OCI-LY7 (cell line): ENCODE results near the gene CYP2C18. TPM values are rescaled to one million over a fixed set of nuclear protein-coding genes. Genes with fewer than 3 reads are reported as not detected.

Experiments
- BruUV-seq: library from RNA; stranded (reverse); fragments of 400-500 nt; replicated peaks from 2 replicates; lab custom pipeline; 2021; lab: Mats Ljungman, UMichigan
- CTCF ChIA-PET: fragments of 300-600 bp; sonication (Branson Sonifier 250); formaldehyde crosslinking; loops from one replicate; lab custom pipeline; 2022; ENCODE audit warnings: antibody characterized with exemption; ENCODE audit not compliant: unreplicated experiment; lab: Charles Lee
- POLR2A ChIA-PET: fragments of 300-600 bp; sonication (Branson Sonifier 250); formaldehyde crosslinking; loops from one replicate; lab custom pipeline; 2022; ENCODE audit warnings: antibody characterized with exemption; lab: Charles Lee
- DNase-seq: peaks from one replicate; pipeline ENCODE4 v3.0.0-alpha.2; 2015; ENCODE audit warnings: low spot score
- H2AFZ ChIP-seq: fragments of 200-600 bp; sonication (generic), shearing (Covaris generic); 2 replicates; pipeline ENCODE4 v1.6.1; 2014; ENCODE audit warnings: mild to moderate bottlenecking, antibody characterized with exemption, low read length, moderate library complexity
- H3K27ac ChIP-seq: fragments of 200-600 bp; sonication (generic); 2 replicates; pipeline ENCODE4 v1.5.1; 2014; ENCODE audit warnings: mixed run types, low read depth, mild to moderate bottlenecking, moderate library complexity, low read length, inconsistent platforms; ENCODE audit not compliant: poor library complexity, severe bottlenecking
- H3K36me3 ChIP-seq: fragments of 200-600 bp; sonication (generic); 2 replicates; pipeline ENCODE4 v1.6.1; 2014; ENCODE audit warnings: mild to moderate bottlenecking, antibody characterized with exemption, low read length, moderate library complexity, mixed read lengths; ENCODE audit not compliant: insufficient read depth
- H3K4me1 ChIP-seq: fragments of 200-600 bp; sonication (generic); 2 replicates; pipeline ENCODE4 v1.5.1; 2014; ENCODE audit warnings: mild to moderate bottlenecking, low read length; ENCODE audit not compliant: insufficient read depth, poor library complexity, severe bottlenecking
- H3K4me2 ChIP-seq: fragments of 200-600 bp; sonication (generic); 2 replicates; pipeline ENCODE4 v1.6.1; 2014; ENCODE audit warnings: mild to moderate bottlenecking, low read length
- H3K4me3 ChIP-seq: fragments of 200-600 bp; sonication (generic); 2 replicates; pipeline ENCODE4 v1.5.1; 2014; ENCODE audit warnings: mild to moderate bottlenecking, low read depth, low read length; ENCODE audit not compliant: poor library complexity, severe bottlenecking
- H3K79me2 ChIP-seq: fragments of 200-600 bp; sonication (generic); 2 replicates; pipeline ENCODE4 v1.6.1; 2016; ENCODE audit warnings: low read depth, mild to moderate bottlenecking, low read length, moderate library complexity, mixed read lengths; ENCODE audit not compliant: insufficient read depth
- H3K9me2 ChIP-seq: fragments of 200-600 bp; sonication (generic); 2 replicates; pipeline ENCODE4 v1.6.1; 2016; ENCODE audit warnings: mild to moderate bottlenecking, low read length, mixed read lengths; ENCODE audit not compliant: insufficient read depth
- H3K9me3 ChIP-seq: fragments of 200-600 bp; sonication (generic); 2 replicates; pipeline ENCODE4 v1.6.1; 2014; ENCODE audit warnings: mild to moderate bottlenecking, mixed run types, low read length, mixed read lengths
- H4K20me1 ChIP-seq: fragments of 200-600 bp; sonication (generic); 2 replicates; pipeline ENCODE4 v1.6.1; 2014; ENCODE audit warnings: mild to moderate bottlenecking, antibody characterized with exemption, low read length, moderate library complexity, mixed read lengths; ENCODE audit not compliant: insufficient read depth
- EZH2phosphoT487 ChIP-seq: fragments of 200-600 bp; sonication (generic); IDR thresholded peaks from 2 replicates; pipeline ENCODE4 v1.6.1; 2018; ENCODE audit warnings: low read depth, borderline replicate concordance, mild to moderate bottlenecking, mixed run types, antibody characterized with exemption, low read length, moderate library complexity, mixed read lengths
- intact Hi-C: fragments of 100-400 bp; cut with micrococcal nuclease; formaldehyde crosslinking; loops from one replicate; pipeline ENCODE4 v1.10.0; 2022; ENCODE audit not compliant: unreplicated experiment
- total RNA-seq, 2 experiments: library from RNA; depleted of rRNA in 1 of 2; stranded (reverse); fragments of >200 nt in 1 of 2; shearing (Covaris generic) in 1 of 2; gene quantifications; 2 replicates each; pipeline ENCODE4 v1.2.3, GENCODE V29; 2014 to 2022
- TF ChIP-seq, protein P1 (sequence below): fragments of 200-600 bp; sonication (generic); conservative IDR thresholded peaks from 2 replicates; pipeline ENCODE4 v1.5.1; 2014; ENCODE audit warnings: mild to moderate bottlenecking, antibody characterized with exemption, low read length, moderate library complexity, mixed read lengths

Gene CYP2C18
- total RNA-seq, 2 experiments from 2014 or later: not detected

DNA sequence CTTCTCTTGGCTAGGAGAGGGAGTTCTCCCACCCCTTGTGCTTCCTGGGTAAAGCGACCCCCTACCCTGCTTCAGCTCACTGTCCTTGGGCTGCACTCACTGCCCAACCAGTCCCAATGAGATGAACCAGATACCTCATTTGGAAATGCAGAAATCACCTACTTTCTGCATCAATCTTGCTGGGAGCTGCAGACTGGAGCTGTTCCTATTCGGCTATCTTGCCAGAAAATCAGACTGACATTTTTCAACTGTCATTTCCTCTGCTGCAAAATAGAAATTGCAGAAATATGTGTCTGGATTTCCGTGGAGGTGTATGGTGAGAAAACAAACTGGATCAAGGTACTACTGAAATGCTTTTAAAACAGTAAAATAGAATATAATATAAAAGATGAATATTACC, 43.0 kb upstream of the CYP2C18 start:
- Histone ChIP-seq H3K4me2 (no peak overlapping the region), H3K27ac (no peak overlapping the region), H4K20me1 (no peaks in the 10 kb centered on the region), H3K9me3 (0 out of 2 replicates have a peak, but pooled peaks cover 4% of the 10 kb centered on the region), H3K4me3 (no peak overlapping the region), H3K9me2 (no peaks in the 10 kb centered on the region), H3K79me2 (no peaks in the 10 kb centered on the region), H3K4me1 (no peaks in the 10 kb centered on the region), H3K36me3 (no peaks in the 10 kb centered on the region), H2AFZ (no peak overlapping the region)
- TF ChIP-seq, protein P1, sequence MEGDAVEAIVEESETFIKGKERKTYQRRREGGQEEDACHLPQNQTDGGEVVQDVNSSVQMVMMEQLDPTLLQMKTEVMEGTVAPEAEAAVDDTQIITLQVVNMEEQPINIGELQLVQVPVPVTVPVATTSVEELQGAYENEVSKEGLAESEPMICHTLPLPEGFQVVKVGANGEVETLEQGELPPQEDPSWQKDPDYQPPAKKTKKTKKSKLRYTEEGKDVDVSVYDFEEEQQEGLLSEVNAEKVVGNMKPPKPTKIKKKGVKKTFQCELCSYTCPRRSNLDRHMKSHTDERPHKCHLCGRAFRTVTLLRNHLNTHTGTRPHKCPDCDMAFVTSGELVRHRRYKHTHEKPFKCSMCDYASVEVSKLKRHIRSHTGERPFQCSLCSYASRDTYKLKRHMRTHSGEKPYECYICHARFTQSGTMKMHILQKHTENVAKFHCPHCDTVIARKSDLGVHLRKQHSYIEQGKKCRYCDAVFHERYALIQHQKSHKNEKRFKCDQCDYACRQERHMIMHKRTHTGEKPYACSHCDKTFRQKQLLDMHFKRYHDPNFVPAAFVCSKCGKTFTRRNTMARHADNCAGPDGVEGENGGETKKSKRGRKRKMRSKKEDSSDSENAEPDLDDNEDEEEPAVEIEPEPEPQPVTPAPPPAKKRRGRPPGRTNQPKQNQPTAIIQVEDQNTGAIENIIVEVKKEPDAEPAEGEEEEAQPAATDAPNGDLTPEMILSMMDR: no peak
- no peak for TF ChIP-seq EZH2phosphoT487
- DNase-seq: no peak
- CTCF ChIA-PET: no interaction called here
- POLR2A ChIA-PET: interaction anchor here (1.1 kb wide), 1 partner anchor 13 kb away, joined by 3 read pairs; no protein-coding TSS in a partner anchor
- intact Hi-C loops: no loop called here
- BruUV-seq: no TSS peak

DNA sequence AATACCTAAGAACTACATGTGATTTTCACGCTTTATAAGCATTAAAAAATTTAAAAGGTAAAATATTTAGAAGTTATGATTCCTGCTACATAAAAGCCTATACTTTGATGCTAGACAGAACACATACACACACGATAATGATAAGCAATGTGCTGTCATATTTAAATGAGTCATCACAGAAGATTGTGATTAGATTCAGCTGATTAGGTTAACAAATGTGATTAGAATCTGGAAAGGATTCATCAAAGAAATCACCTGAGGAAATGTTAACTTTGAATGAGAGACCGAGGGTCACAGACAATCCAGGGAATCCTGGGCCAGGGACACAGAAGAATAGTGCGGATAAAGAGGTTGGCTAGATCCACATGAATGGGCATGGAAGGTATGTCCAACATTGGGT, 42.0 kb upstream of the CYP2C18 start:
- H3K9me3 ChIP-seq: 0 out of 2 replicates have a peak, but pooled peaks cover 4% of the 10 kb centered on the region
- no peak overlapping the region for H3K27ac ChIP-seq
- intact Hi-C loops: no loop called here
- CTCF ChIA-PET: no interaction called here
- no TSS peak for BruUV-seq
- H3K4me1 ChIP-seq: no peaks in the 10 kb centered on the region
- no peak for DNase-seq
- POLR2A ChIA-PET: no interaction called here
- no peaks in the 10 kb centered on the region for H4K20me1 ChIP-seq
- no peak for TF ChIP-seq EZH2phosphoT487
- TF ChIP-seq, protein P1: no peak
- no peaks in the 10 kb centered on the region for H3K9me2 ChIP-seq
- H3K36me3 ChIP-seq: no peaks in the 10 kb centered on the region
- no peak overlapping the region for H3K4me2 ChIP-seq
- H3K4me3 ChIP-seq: no peak overlapping the region
- no peak overlapping the region for H2AFZ ChIP-seq
- no peaks in the 10 kb centered on the region for H3K79me2 ChIP-seq

DNA sequence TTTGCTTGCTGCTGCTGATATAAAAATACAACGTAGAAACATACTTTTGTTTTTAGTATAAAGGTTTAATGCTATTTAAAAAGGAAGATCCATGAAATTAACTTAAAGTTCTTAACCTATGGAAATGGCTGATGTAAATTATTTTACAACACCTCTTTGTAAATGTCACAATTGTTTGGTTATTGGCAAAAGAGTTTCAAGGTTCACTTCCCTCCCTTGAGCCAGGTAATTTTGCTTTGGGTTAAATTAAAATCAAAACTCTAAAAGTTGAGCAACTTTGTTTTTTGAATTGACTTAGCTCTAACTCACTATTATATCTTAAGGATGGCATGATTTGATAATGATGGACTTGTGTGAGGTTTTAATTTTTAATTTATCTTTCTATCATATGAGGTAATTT, 39.2 kb upstream of the CYP2C18 start:
- POLR2A ChIA-PET: no interaction called here
- BruUV-seq: no TSS peak

More for the DNA sequence above, 39.2 kb upstream of the CYP2C18 start:
- no peaks in the 10 kb centered on the region for H3K4me1 ChIP-seq
- no peaks in the 10 kb centered on the region for H3K9me3 ChIP-seq
- no peak overlapping the region for H3K4me3 ChIP-seq
- no peak overlapping the region for H3K27ac ChIP-seq
- DNase-seq: no peak
- H4K20me1 ChIP-seq: no peaks in the 10 kb centered on the region
- H2AFZ ChIP-seq: no peak overlapping the region
- H3K36me3 ChIP-seq: no peaks in the 10 kb centered on the region
- CTCF ChIA-PET: no interaction called here
- no peak overlapping the region for H3K4me2 ChIP-seq
- no peak for TF ChIP-seq EZH2phosphoT487
- H3K79me2 ChIP-seq: no peaks in the 10 kb centered on the region
- no peaks in the 10 kb centered on the region for H3K9me2 ChIP-seq
- intact Hi-C loops: no loop called here
